Mesendoderm (in vitro differentiated cells): ENCODE results near the gene HEPACAM2.
A peak's percentile ranks its signal among the peaks of the same experiment; 100 is the strongest.

Source experiments
- DNase-seq: peaks from one replicate; pipeline ENCODE4 v3.0.0; 2013
- H2AK5ac ChIP-seq: 2 replicates; pipeline ENCODE4 v1.6.1; 2013; ENCODE audit warnings: low read length, inconsistent platforms
- H2BK120ac ChIP-seq: 2 replicates; pipeline ENCODE4 v1.6.1; 2013; ENCODE audit warnings: low read depth, mild to moderate bottlenecking, low read length, moderate library complexity, mixed read lengths
- H2BK15ac ChIP-seq: replicated peaks from 2 replicates; pipeline ENCODE4 v1.6.1; 2013; ENCODE audit warnings: low read depth, mild to moderate bottlenecking, moderate library complexity
- H2BK5ac ChIP-seq: 2 replicates; pipeline ENCODE4 v1.6.1; 2013; ENCODE audit warnings: low read length, inconsistent platforms
- H3K18ac ChIP-seq: 2 replicates; pipeline ENCODE4 v1.6.1; 2013; ENCODE audit warnings: mild to moderate bottlenecking, low read length, mixed read lengths
- H3K23ac ChIP-seq: one replicate; pipeline ENCODE4 v1.6.1; 2013; ENCODE audit warnings: low read length
- H3K27ac ChIP-seq: 2 replicates; pipeline ENCODE4 v1.5.1; 2013; ENCODE audit warnings: low read depth, mild to moderate bottlenecking, inconsistent platforms, low read length, moderate library complexity
- H3K27me3 ChIP-seq: 2 replicates; pipeline ENCODE4 v1.6.1; 2013; ENCODE audit warnings: low read length, control low read depth, mild to moderate bottlenecking, inconsistent platforms; ENCODE audit not compliant: insufficient read depth, poor library complexity
- H3K36me3 ChIP-seq: 2 replicates; pipeline ENCODE4 v1.6.1; 2013; ENCODE audit warnings: low read length, inconsistent platforms; ENCODE audit not compliant: control insufficient read depth, insufficient read depth
- H3K4ac ChIP-seq: one replicate; pipeline ENCODE4 v1.6.1; 2013; ENCODE audit warnings: low read depth, mild to moderate bottlenecking, low read length, moderate library complexity
- H3K4me1 ChIP-seq: 2 replicates; pipeline ENCODE4 v1.6.1; 2013; ENCODE audit warnings: low read depth, low read length, inconsistent platforms; ENCODE audit not compliant: control insufficient read depth
- H3K4me2 ChIP-seq: 2 replicates; pipeline ENCODE4 v1.6.1; 2013; ENCODE audit warnings: low read length
- H3K4me3 ChIP-seq: 2 replicates; pipeline ENCODE4 v1.5.1; 2013; ENCODE audit warnings: mild to moderate bottlenecking, low read length
- H3K56ac ChIP-seq: one replicate; pipeline ENCODE4 v1.6.1; 2013; ENCODE audit warnings: low read length
- H3K79me1 ChIP-seq: 2 replicates; pipeline ENCODE4 v1.6.1; 2013; ENCODE audit warnings: low read length, inconsistent platforms
- H3K79me2 ChIP-seq: 2 replicates; pipeline ENCODE4 v1.6.1; 2013; ENCODE audit warnings: mild to moderate bottlenecking, low read length; ENCODE audit not compliant: control insufficient read depth, insufficient read depth
- H3K9ac ChIP-seq: 2 replicates; pipeline ENCODE4 v1.6.1; 2013; ENCODE audit warnings: low read length, inconsistent platforms
- H4K5ac ChIP-seq: one replicate; pipeline ENCODE4 v1.6.1; 2013; ENCODE audit warnings: low read length
- H4K8ac ChIP-seq: one replicate; pipeline ENCODE4 v1.6.1; 2013; ENCODE audit warnings: low read depth, mild to moderate bottlenecking, control low read depth, low read length, moderate library complexity
- WGBS: extraction: QIAGEN DNeasy Blood & Tissue Kit; methylation state at CpG from one replicate; pipeline ENCODE4 v1.1.7; 2013; ENCODE audit warnings: low lambda C conversion rate, missing lambda C conversion rate; ENCODE audit not compliant: insufficient coverage; ENCODE audit errors: extremely low coverage; 5-methylcytosine and 5-hydroxymethylcytosine counted together

HEPACAM2 gene

GRCh38 chr7:93146472-93147141, 79.7 kb downstream of the HEPACAM2 start:
- Histone ChIP-seq H3K4me1 (no peaks in the 10 kb centered on the region), H2BK120ac (no peak overlapping the region), H2BK15ac (no peak overlapping the region), H2AK5ac (no peak overlapping the region), H4K5ac (no peak overlapping the region), H3K4me3 (no peak overlapping the region), H3K9ac (no peak overlapping the region), H3K36me3 (no peaks in the 10 kb centered on the region), H3K27me3 (no peaks in the 10 kb centered on the region), H3K79me1 (no peaks in the 10 kb centered on the region), H3K4me2 (no peak overlapping the region), H2BK5ac (no peak overlapping the region), H3K56ac (no peak overlapping the region), H3K4ac (no peak overlapping the region), H3K79me2 (no peaks in the 10 kb centered on the region), H3K18ac (no peak overlapping the region), H3K27ac (no peak overlapping the region), H3K23ac (no peak overlapping the region), H4K8ac (no peak overlapping the region)
- WGBS: no CpG with 5 or more reads among the region's 5 CpGs
- DNase-seq: peak; percentile 16

DNA sequence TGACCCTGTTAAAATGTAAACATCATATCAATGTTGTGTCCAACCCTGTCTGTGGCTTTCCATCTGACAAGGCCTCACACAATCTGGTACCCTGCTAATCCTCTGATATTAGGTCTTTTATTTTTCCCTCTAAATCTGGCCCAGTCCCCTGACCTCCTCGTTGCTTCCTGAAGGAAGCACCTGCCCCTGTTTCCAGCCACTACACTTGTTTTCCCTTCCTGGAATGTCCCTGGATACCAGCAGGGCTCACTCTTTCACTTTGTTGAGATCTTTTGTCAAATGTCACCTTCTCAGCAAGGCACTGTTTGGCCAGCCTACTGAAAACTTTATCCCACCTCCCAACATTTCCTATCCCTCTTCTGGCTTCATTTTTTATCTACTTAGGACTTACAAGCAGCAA, 80.2 kb downstream of the HEPACAM2 start:
- DNase-seq: no peak
- no peaks in the 10 kb centered on the region for H3K36me3 ChIP-seq
- no peaks in the 10 kb centered on the region for H3K79me1 ChIP-seq
- no peak overlapping the region for H3K4me2 ChIP-seq
- H4K8ac ChIP-seq: no peak overlapping the region
- no peak overlapping the region for H2AK5ac ChIP-seq
- no peak overlapping the region for H3K4ac ChIP-seq
- no peak overlapping the region for H3K9ac ChIP-seq
- H3K56ac ChIP-seq: no peak overlapping the region
- H3K4me3 ChIP-seq: no peak overlapping the region
- H3K4me1 ChIP-seq: no peaks in the 10 kb centered on the region
- H2BK15ac ChIP-seq: no peak overlapping the region
- WGBS: no CpG with 5 or more reads among the region's 1 CpG
- no peak overlapping the region for H2BK5ac ChIP-seq
- H3K23ac ChIP-seq: no peak overlapping the region
- no peak overlapping the region for H3K27ac ChIP-seq
- H3K27me3 ChIP-seq: no peaks in the 10 kb centered on the region
- H2BK120ac ChIP-seq: no peak overlapping the region
- no peak overlapping the region for H4K5ac ChIP-seq
- no peaks in the 10 kb centered on the region for H3K79me2 ChIP-seq
- no peak overlapping the region for H3K18ac ChIP-seq

- Histone ChIP-seq H3K56ac (no peak overlapping the region), H3K79me1 (no peaks in the 10 kb centered on the region), H2BK5ac (no peak overlapping the region), H3K36me3 (no peaks in the 10 kb centered on the region), H3K9ac (no peak overlapping the region), H2BK15ac (no peak overlapping the region), H3K4me1 (no peaks in the 10 kb centered on the region), H3K4me3 (no peak overlapping the region), H2AK5ac (no peak overlapping the region), H3K4me2 (no peak overlapping the region), H3K27ac (no peak overlapping the region), H3K23ac (no peak overlapping the region), H2BK120ac (no peak overlapping the region), H3K4ac (no peak overlapping the region), H4K8ac (no peak overlapping the region), H3K79me2 (no peaks in the 10 kb centered on the region), H4K5ac (no peak overlapping the region), H3K27me3 (peaks cover 2% of the 10 kb centered on the region), H3K18ac (no peak overlapping the region)
- WGBS: no CpG with 5 or more reads among the region's 3 CpGs
- DNase-seq: no peak
Measured at GRCh38 chr7:93145354-93145753, 80.9 kb downstream of the HEPACAM2 start.

GRCh38 chr7:93142127-93142526, 84.1 kb downstream of the HEPACAM2 start:
- no peak overlapping the region for H2AK5ac ChIP-seq
- H3K27ac ChIP-seq: no peak overlapping the region
- H3K27me3 ChIP-seq: peaks cover 2% of the 10 kb centered on the region
- H3K9ac ChIP-seq: no peak overlapping the region
- no CpG with 5 or more reads among the region's 1 CpG for WGBS
- no peak overlapping the region for H2BK120ac ChIP-seq
- H3K18ac ChIP-seq: no peak overlapping the region
- DNase-seq: no peak
- H4K8ac ChIP-seq: no peak overlapping the region
- H2BK5ac ChIP-seq: no peak overlapping the region
- no peak overlapping the region for H3K4ac ChIP-seq
- H3K79me1 ChIP-seq: no peaks in the 10 kb centered on the region
- H3K79me2 ChIP-seq: no peaks in the 10 kb centered on the region
- no peaks in the 10 kb centered on the region for H3K4me1 ChIP-seq
- no peak overlapping the region for H3K4me3 ChIP-seq
- no peak overlapping the region for H3K4me2 ChIP-seq
- no peak overlapping the region for H4K5ac ChIP-seq
- no peak overlapping the region for H3K56ac ChIP-seq
- no peak overlapping the region for H3K23ac ChIP-seq
- no peaks in the 10 kb centered on the region for H3K36me3 ChIP-seq
- no peak overlapping the region for H2BK15ac ChIP-seq

DNA sequence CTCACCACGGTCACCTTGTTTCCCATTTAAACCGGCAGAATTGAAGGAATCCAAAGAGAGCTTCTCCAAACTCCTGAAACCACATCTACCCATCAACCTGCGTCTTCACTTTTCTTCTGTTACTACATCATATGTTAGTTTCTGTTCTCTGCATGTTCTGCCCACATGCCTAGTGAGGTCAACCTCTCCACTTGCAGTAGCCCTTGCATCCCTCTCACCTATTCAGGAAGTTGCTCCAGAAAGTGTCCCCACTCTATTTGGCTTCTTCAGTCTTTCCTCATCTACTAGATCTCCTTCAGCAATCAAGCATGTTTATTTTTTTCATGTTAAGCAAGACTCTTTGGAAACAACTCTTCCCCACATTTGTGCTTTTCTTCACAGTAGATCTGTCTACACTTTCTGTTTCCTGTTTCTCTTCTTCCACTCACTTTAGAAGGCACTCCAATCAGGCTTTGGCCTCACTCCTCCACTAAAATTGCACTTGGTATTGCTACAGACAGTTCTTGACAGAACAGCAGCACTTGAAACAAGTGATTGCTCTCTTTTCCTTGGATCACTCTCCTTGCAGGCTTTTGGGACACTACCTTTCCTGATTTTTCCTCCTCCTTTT, 85.6 kb downstream of the HEPACAM2 start:
- Histone ChIP-seq H3K9ac (no peak overlapping the region), H3K4me2 (no peak overlapping the region), H4K5ac (no peak overlapping the region), H3K4me3 (no peak overlapping the region), H2BK120ac (no peak overlapping the region), H2BK5ac (no peak overlapping the region), H3K4ac (no peak overlapping the region), H3K18ac (no peak overlapping the region), H3K27me3 (peaks cover 2% of the 10 kb centered on the region), H3K23ac (no peak overlapping the region), H2AK5ac (no peak overlapping the region), H3K56ac (no peak overlapping the region), H3K27ac (no peak overlapping the region), H3K79me1 (no peaks in the 10 kb centered on the region), H3K36me3 (no peaks in the 10 kb centered on the region), H2BK15ac (no peak overlapping the region), H4K8ac (no peak overlapping the region), H3K79me2 (no peaks in the 10 kb centered on the region), H3K4me1 (no peaks in the 10 kb centered on the region)
- DNase-seq: no peak
- WGBS: 100% methylated on average over 2 of the region's 3 CpGs

GRCh38 chr7:93138576-93138975, 87.7 kb downstream of the HEPACAM2 start:
- H3K23ac ChIP-seq: no peak overlapping the region
- H3K4me2 ChIP-seq: no peak overlapping the region
- H3K56ac ChIP-seq: no peak overlapping the region
- H3K36me3 ChIP-seq: no peaks in the 10 kb centered on the region
- no peaks in the 10 kb centered on the region for H3K4me1 ChIP-seq
- no peaks in the 10 kb centered on the region for H3K79me2 ChIP-seq
- H4K8ac ChIP-seq: no peak overlapping the region
- no peak overlapping the region for H3K27ac ChIP-seq
- no peak for DNase-seq
- H3K18ac ChIP-seq: no peak overlapping the region
- H2AK5ac ChIP-seq: no peak overlapping the region
- H3K79me1 ChIP-seq: no peaks in the 10 kb centered on the region
- H2BK15ac ChIP-seq: no peak overlapping the region
- H3K9ac ChIP-seq: no peak overlapping the region
- no CpG with 5 or more reads among the region's 4 CpGs for WGBS
- H3K27me3 ChIP-seq: peaks cover 2% of the 10 kb centered on the region
- no peak overlapping the region for H2BK5ac ChIP-seq
- no peak overlapping the region for H3K4ac ChIP-seq
- no peak overlapping the region for H3K4me3 ChIP-seq
- no peak overlapping the region for H2BK120ac ChIP-seq
- H4K5ac ChIP-seq: no peak overlapping the region
